Natural killer cell treated with Interleukin-12 subunit alpha and Interleukin-12 subunit beta and Interleukin-15 and Interleukin-18, amount 100 ng/mL, for 72 hours (primary cell): ENCODE results near the gene MGAT4A. TPM values are rescaled to one million over a fixed set of nuclear protein-coding genes. Genes with fewer than 3 reads are reported as not detected.
A peak's percentile ranks its signal among the peaks of the same experiment; 100 is the strongest.

ENCODE experiments used
- ATAC-seq, 2 donors: fragments of 150-1000 bp; cut with Tn5 transposase in 1 of 2; sonication (Bioruptor Pico), chemical (Tn5 transposase) in 1 of 2; 2 replicates each; pipeline ENCODE4 v1.10.0; 2021
- DNase-seq: peaks from one replicate; pipeline ENCODE4 v3.0.0; 2022; ENCODE audit warnings: low spot score
- H3K27ac Mint-ChIP-seq, 2 donors: 1 replicate in 1 of 2; 2 replicates in 1 of 2; pipeline ENCODE4 v1.8.0; 2022; ENCODE audit warnings: mixed read lengths in 2 of 2, mild to moderate bottlenecking in 1 of 2, moderate library complexity in 1 of 2
- H3K27me3 Mint-ChIP-seq, 2 donors: 1 replicate in 1 of 2; 2 replicates in 1 of 2; pipeline ENCODE4 v1.8.0; 2022; ENCODE audit warnings: mixed read lengths in 2 of 2
- H3K36me3 Mint-ChIP-seq: one replicate; pipeline ENCODE4 v1.8.0; 2022; ENCODE audit warnings: mixed read lengths
- H3K4me1 Mint-ChIP-seq, 2 donors: 1 replicate in 1 of 2; 2 replicates in 1 of 2; pipeline ENCODE4 v1.8.0; 2022; ENCODE audit warnings: low read depth in 2 of 2, mixed read lengths in 2 of 2, mild to moderate bottlenecking in 1 of 2
- H3K4me3 Mint-ChIP-seq: one replicate; pipeline ENCODE4 v1.8.0; 2022; ENCODE audit warnings: mixed read lengths
- H3K9me3 Mint-ChIP-seq: 2 replicates; pipeline ENCODE4 v1.8.0; 2022; ENCODE audit warnings: mixed read lengths
- total RNA-seq, 2 donors: library from RNA; stranded (reverse); gene quantifications; one replicate each; pipeline ENCODE4 v1.2.3, GENCODE V29; 2022

MGAT4A gene
- total RNA-seq, 2 donors from 2014 or later: 23.1 to 25.0 TPM

DNA sequence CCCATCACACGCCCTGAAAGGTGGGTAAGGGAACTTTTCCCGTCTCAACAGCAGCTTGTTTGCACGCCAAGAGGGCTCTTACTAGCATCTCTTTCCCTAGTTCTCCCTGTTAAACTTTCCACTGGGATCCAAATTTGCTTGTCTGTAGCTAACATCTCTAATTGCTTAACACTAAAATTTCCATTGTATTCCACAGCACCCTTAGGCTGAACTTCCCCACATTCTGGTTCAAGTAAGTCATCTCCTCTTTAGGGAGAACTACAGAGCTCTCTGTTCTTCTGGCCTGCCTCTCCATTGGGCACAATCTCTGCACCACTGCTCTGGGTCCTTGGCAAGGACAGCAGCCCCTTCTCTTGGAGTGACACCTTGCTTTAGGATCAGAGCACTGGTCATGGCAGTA lies 98.6 kb downstream of the MGAT4A start:
- Mint-ChIP-seq H3K4me3 (no peak overlapping the region), H3K27me3 (no peaks in the 10 kb centered on the region)
- no peak for DNase-seq

GRCh38 chr2:98623657-98624056 lies 107.3 kb downstream of the MGAT4A start:
- H3K4me1 Mint-ChIP-seq: peaks cover 20 to 24% of the 10 kb centered on the region in 2 donors
- peak overlapping the region; percentile 53 to 64 for H3K27ac Mint-ChIP-seq
- ATAC-seq: peak; percentile 69 to 78
- peaks cover 9% of the 10 kb centered on the region for H3K36me3 Mint-ChIP-seq
- no peaks in the 10 kb centered on the region for H3K27me3 Mint-ChIP-seq
- no peak for DNase-seq
- H3K9me3 Mint-ChIP-seq: no peaks in the 10 kb centered on the region
- no peak overlapping the region for H3K4me3 Mint-ChIP-seq

More for the DNA sequence above, 98.6 kb downstream of the MGAT4A start:
- no peak for ATAC-seq
- H3K4me1 Mint-ChIP-seq: peaks cover 41 to 46% of the 10 kb centered on the region in 2 donors
- peak overlapping the region; percentile 83 to 94 for H3K27ac Mint-ChIP-seq
- H3K9me3 Mint-ChIP-seq: no peaks in the 10 kb centered on the region
- H3K36me3 Mint-ChIP-seq: peaks cover 8% of the 10 kb centered on the region

- H3K4me1 Mint-ChIP-seq: peaks cover 41 to 49% of the 10 kb centered on the region in 2 donors
- no peak overlapping the region for H3K4me3 Mint-ChIP-seq
- H3K27me3 Mint-ChIP-seq: no peaks in the 10 kb centered on the region
- H3K9me3 Mint-ChIP-seq: no peaks in the 10 kb centered on the region
- ATAC-seq (no peak), DNase-seq (no peak)
- peaks cover 34% of the 10 kb centered on the region for H3K36me3 Mint-ChIP-seq
- peak overlapping the region; percentile 2 to 47 for H3K27ac Mint-ChIP-seq
Measured at GRCh38 chr2:98617149-98617548, 113.8 kb downstream of the MGAT4A start.

DNA sequence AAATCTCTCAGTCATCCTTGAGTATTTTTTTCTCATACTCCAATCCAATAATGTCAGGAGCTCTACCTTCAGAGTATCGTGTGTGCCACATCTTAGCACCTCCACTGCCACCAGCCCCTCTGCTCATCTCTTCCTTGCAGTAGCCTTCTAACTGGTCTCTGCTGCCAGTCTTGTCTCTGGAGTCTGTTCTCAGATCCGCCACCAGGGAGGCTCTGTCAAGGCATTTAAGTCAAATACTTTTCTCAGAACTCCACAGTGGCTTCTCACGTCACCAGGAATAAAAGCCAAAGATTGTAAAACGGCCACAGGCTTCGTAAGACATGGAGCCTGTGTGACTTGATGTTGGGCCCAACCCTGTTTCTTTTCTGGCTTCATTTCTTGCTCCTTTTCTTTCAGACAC lies 115.5 kb downstream of the MGAT4A start:
- Mint-ChIP-seq H3K9me3 (no peaks in the 10 kb centered on the region), H3K4me1 (peaks cover 51 to 66% of the 10 kb centered on the region in 2 donors), H3K27ac (peak overlapping the region; percentile 2 to 47), H3K27me3 (no peaks in the 10 kb centered on the region), H3K4me3 (no peak overlapping the region), H3K36me3 (peaks cover 49% of the 10 kb centered on the region)
- DNase-seq (no peak), ATAC-seq (no peak)

DNA sequence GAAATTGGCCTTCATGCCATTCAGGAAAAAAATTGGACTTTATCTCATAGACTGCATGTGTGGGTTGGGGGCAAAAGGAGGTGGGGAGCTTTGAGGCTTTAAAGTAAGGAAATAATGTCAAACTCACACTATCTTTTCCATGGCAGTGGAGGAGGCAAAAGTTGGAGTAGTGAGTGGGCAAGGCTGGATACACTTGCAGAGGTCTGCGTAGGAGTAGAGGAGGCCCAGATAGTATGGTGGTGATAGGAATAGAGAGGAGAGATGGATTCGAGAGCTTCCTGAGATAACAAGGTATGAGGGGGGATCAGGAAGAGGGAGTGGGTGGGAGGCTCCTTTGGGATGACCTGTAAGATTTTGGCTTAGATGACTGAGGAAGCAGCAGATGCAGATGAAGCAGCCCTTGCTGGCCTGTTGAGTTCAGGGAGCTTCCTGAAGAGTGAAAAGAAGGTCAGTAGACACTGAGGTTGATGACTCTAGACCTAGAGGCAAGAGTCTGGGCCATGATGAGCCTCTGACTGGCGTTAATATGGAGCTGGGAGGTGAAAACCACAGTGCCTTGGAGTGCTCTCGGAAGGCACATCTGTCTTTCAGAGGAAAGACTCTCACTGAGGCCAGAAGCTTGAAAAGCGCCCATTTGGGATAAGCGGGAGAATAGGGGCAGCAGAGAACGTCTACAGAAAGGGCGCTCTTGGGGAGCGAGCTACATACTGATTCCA lies 116.8 kb downstream of the MGAT4A start:
- Mint-ChIP-seq H3K36me3 (peaks cover 49% of the 10 kb centered on the region), H3K9me3 (no peaks in the 10 kb centered on the region), H3K27me3 (no peaks in the 10 kb centered on the region), H3K27ac (peak overlapping the region; percentile 52 to 55), H3K4me3 (no peak overlapping the region), H3K4me1 (peaks cover 62 to 74% of the 10 kb centered on the region in 2 donors)
- ATAC-seq: no peak
- DNase-seq: no peak

- H3K9me3 Mint-ChIP-seq: no peaks in the 10 kb centered on the region
- H3K27me3 Mint-ChIP-seq: no peaks in the 10 kb centered on the region
- H3K36me3 Mint-ChIP-seq: peaks cover 26% of the 10 kb centered on the region
- H3K4me3 Mint-ChIP-seq: peak overlapping the region; percentile 94
- peaks cover 58 to 71% of the 10 kb centered on the region in 2 donors for H3K4me1 Mint-ChIP-seq
- ATAC-seq (peak; percentile 8 to 22), DNase-seq (no peak)
- peak overlapping the region; percentile 93 to 97 for H3K27ac Mint-ChIP-seq
Measured at GRCh38 chr2:98608962-98609604, 121.8 kb downstream of the MGAT4A start.

DNA sequence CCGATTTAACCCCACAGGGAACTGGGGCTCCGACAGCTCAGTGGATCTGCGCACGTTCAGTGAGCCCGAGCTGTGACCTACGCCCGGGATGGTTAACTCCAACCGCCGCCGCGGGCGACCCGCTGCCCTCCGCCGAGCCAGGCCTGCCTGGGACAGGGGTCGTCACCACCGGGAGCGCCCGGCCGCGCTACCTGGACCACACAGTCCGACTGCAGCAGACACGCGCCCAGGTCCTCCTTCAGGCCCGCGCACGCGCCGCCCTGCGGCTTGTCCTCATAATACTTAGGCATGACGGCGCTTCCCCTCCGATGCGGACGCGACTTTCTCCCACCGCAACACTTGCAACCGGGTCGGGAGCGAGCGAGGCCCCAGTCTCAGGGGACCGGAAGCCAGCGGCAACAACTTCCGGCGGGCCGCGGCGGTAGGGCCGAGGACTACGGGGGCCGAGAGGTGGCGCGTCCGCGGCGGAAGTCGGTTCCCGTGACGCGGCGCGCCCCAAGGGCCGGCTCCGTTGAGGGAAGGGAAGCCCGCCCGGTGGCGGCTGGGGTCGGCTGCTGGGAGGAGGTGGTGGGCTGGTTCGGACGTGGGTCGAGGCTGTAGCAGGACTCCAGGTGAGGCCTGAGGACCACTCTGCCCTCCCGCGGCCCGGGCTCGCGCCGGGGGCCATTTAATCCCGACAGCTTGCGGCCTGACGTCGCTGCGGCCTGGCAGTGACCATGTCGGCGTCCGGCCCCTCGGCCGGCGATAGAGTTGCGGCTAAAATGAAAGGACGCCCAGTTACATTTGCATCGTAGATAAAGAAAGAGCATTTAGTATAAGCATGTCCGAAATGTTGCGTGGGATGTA lies 122.6 kb downstream of the MGAT4A start, which contains the start of the genes COA5 and UNC50:
Gene COA5 (minus strand): TSS at position 397 of the 846 bp plus-strand sequence. CDS start 107 bp downstream, at position 290.
Gene UNC50 (plus strand): TSS at position 474 of the 846 bp plus-strand sequence. CDS start 1,171 bp downstream, outside the sequence.
- Mint-ChIP-seq H3K36me3 (peaks cover 19% of the 10 kb centered on the region), H3K4me1 (peaks cover 53 to 64% of the 10 kb centered on the region in 2 donors), H3K27me3 (no peaks in the 10 kb centered on the region), H3K4me3 (peak within 1 kb of the TSS; percentile 94), H3K9me3 (no peaks in the 10 kb centered on the region), H3K27ac (peak within 1 kb of the TSS; percentile 93 to 97)
- peak; percentile 97 for DNase-seq
- ATAC-seq: peak; percentile 95 to 98

- Mint-ChIP-seq H3K36me3 (peaks cover 15% of the 10 kb centered on the region), H3K27me3 (no peaks in the 10 kb centered on the region), H3K4me1 (peaks cover 51 to 60% of the 10 kb centered on the region in 2 donors), H3K27ac (peak overlapping the region; percentile 93 to 97), H3K4me3 (peak overlapping the region; percentile 94), H3K9me3 (no peaks in the 10 kb centered on the region)
- no peak for ATAC-seq
- DNase-seq: no peak
Measured at GRCh38 chr2:98607741-98608115, 123.2 kb downstream of the MGAT4A start.

GRCh38 chr2:98607104-98607503 lies 123.8 kb downstream of the MGAT4A start:
- Mint-ChIP-seq H3K36me3 (peaks cover 15% of the 10 kb centered on the region), H3K4me3 (peak overlapping the region; percentile 94), H3K4me1 (peaks cover 51 to 60% of the 10 kb centered on the region in 2 donors), H3K9me3 (no peaks in the 10 kb centered on the region), H3K27me3 (no peaks in the 10 kb centered on the region), H3K27ac (peak overlapping the region; percentile 93 to 97)
- ATAC-seq (no peak), DNase-seq (no peak)

GRCh38 chr2:98606431-98606830 lies 124.5 kb downstream of the MGAT4A start:
- Mint-ChIP-seq H3K27me3 (no peaks in the 10 kb centered on the region), H3K4me1 (peaks cover 49 to 53% of the 10 kb centered on the region in 2 donors), H3K27ac (peak overlapping the region; percentile 93 to 97), H3K9me3 (no peaks in the 10 kb centered on the region), H3K36me3 (peaks cover 9% of the 10 kb centered on the region), H3K4me3 (peak overlapping the region; percentile 94)
- no peak for DNase-seq
- ATAC-seq: no peak

GRCh38 chr2:98605076-98605475 lies 125.9 kb downstream of the MGAT4A start:
- no peaks in the 10 kb centered on the region for H3K36me3 Mint-ChIP-seq
- no peak for ATAC-seq
- no peak for DNase-seq
- H3K27me3 Mint-ChIP-seq: no peaks in the 10 kb centered on the region
- peaks cover 38 to 40% of the 10 kb centered on the region in 2 donors for H3K4me1 Mint-ChIP-seq
- H3K27ac Mint-ChIP-seq: peak overlapping the region; percentile 27 to 77
- no peak overlapping the region for H3K4me3 Mint-ChIP-seq
- H3K9me3 Mint-ChIP-seq: no peaks in the 10 kb centered on the region

DNA sequence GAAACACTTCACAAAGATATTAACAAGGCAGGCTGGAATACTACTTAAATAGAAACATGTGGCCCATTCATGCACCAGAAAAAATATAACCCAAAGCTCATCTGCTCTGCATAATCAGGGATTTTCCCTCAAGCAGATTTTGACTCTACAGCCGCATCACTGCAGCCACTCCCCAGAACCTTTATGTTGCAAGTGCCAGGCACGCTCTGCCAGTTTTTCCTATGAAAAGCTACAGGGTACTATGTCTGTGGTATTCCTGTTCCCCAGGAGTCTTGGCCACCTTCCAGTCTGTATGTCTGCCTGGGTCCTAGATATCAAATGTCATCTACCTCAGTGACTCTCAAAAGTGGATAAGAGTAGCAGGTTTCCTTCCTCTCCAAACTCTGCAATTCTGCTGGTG lies 126.4 kb downstream of the MGAT4A start:
- no peaks in the 10 kb centered on the region for H3K27me3 Mint-ChIP-seq
- no peaks in the 10 kb centered on the region for H3K36me3 Mint-ChIP-seq
- ATAC-seq: no peak
- peaks cover 34 to 37% of the 10 kb centered on the region in 2 donors for H3K4me1 Mint-ChIP-seq
- no peaks in the 10 kb centered on the region for H3K9me3 Mint-ChIP-seq
- no peak for DNase-seq
- peak overlapping the region; percentile 27 to 77 for H3K27ac Mint-ChIP-seq
- no peak overlapping the region for H3K4me3 Mint-ChIP-seq

- peak; percentile 61 to 72 for ATAC-seq
- no peaks in the 10 kb centered on the region for H3K9me3 Mint-ChIP-seq
- peaks cover 2% of the 10 kb centered on the region for H3K36me3 Mint-ChIP-seq
- no peaks in the 10 kb centered on the region for H3K27me3 Mint-ChIP-seq
- no peak overlapping the region for H3K4me3 Mint-ChIP-seq
- DNase-seq: no peak
- no peak overlapping the region for H3K27ac Mint-ChIP-seq
- H3K4me1 Mint-ChIP-seq: peaks cover 21 to 28% of the 10 kb centered on the region in 2 donors
Measured at GRCh38 chr2:98601532-98602132, 129.3 kb downstream of the MGAT4A start.
